ENCODE measurements around the gene MYH11. TPM values are rescaled to one million over a fixed set of nuclear protein-coding genes. Genes with fewer than 3 reads are reported as not detected.

Gene MYH11
- total and polyA plus RNA-seq, 2 of the 13 experiments (the other 11 are each of a cell fraction or from before 2014, with no cell fraction given): not detected

- H3K9me3 ChIP-seq (ENCODE audit: low read length): no peaks in the 10 kb centered on the region
- ChIA-PET POLR2A (interaction anchor here (1.0 to 5.2 kb wide), 3 partner anchors 10 to 17 kb away, joined by 4 to 36 read pairs (median 12); partner anchors contain the start of gene MARF1), CTCF (ENCODE audit: low intra/inter-chr PET ratio, low total read pairs) (no interaction called here)
- FAIRE-seq (peak; percentile 72), ATAC-seq (peak; percentile 58), DNase-seq (ENCODE audit: low spot score) (peak; percentile 50)
- H3K4me3 ChIP-seq (replicated peaks in 1 of 3; ENCODE audit: insufficient read depth in 1 of 3, low read depth in 2 of 3, low read length in 3 of 3): no peak overlapping the region
- peaks cover 18 to 25% of the 10 kb centered on the region in 2 experiments; a peak in 4 of 5 replicates for H3K36me3 ChIP-seq (replicated peaks in 1 of 2; ENCODE audit: control insufficient read depth in 1 of 2, insufficient read depth in 2 of 2, low read length in 2 of 2)
- H3K79me2 ChIP-seq (ENCODE audit: insufficient read depth, low read length): peaks cover 63% of the 10 kb centered on the region
- BruUV-seq (replicated peaks): no TSS peak
- peaks cover 21% of the 10 kb centered on the region for H3K4me1 ChIP-seq (ENCODE audit: insufficient read depth, low read length)
- intact Hi-C loops (cut with micrococcal nuclease; ENCODE audit: unreplicated experiment): no loop called here
- no peak overlapping the region for H2AFZ ChIP-seq (ENCODE audit: low read length)
- H3K27me3 ChIP-seq (ENCODE audit: control insufficient read depth in 1 of 2, insufficient read depth in 2 of 2, low read length in 2 of 2): no peaks in the 10 kb centered on the region
- no peak overlapping the region for H3K9ac ChIP-seq (ENCODE audit: insufficient read depth, low read depth, low read length)
- in situ Hi-C loops (cut with HindIII; ENCODE audit: extremely low pct_ligation_motif_present, low pct_unique_long_range_greater_than_20kb): no loop called here
- peak overlapping the region; percentile 15 for H3K27ac ChIP-seq (ENCODE audit: extremely low read length, insufficient read depth, low read length)
- H3K4me2 ChIP-seq (ENCODE audit: low read depth, low read length): no peak overlapping the region
- peaks cover 11% of the 10 kb centered on the region; the same call in 1 of the 2 replicates for H4K20me1 ChIP-seq (ENCODE audit: insufficient read depth, low read length)
- WGBS (ENCODE audit: low lambda C conversion rate): 81% methylated on average over 5 of the region's 5 CpGs
- TF ChIP-seq HNF4G (IDR thresholded peaks at IDR 0.05; ENCODE audit: borderline replicate concordance, low read depth, low read length) (peak; percentile 48; the same call in 1 of the 2 replicates), HNF4G (CRISPR knock-in tag; IDR thresholded peaks at IDR 0.05; ENCODE audit: borderline replicate concordance, low read depth) (no peak), SALL1 (CRISPR knock-in tag; IDR thresholded peaks at IDR 0.05) (peak; percentile 44; the same call in 1 of the 2 replicates), KLF6 (CRISPR knock-in tag; IDR thresholded peaks at IDR 0.05) (0 out of 2 replicates have a peak, but pooled peaks have one; percentile 33), ZFP82 (CRISPR knock-in tag; IDR thresholded peaks at IDR 0.05; ENCODE audit: borderline replicate concordance) (no peak), CEBPG (CRISPR knock-in tag; IDR thresholded peaks at IDR 0.05) (peak; percentile 42; the same call in 1 of the 2 replicates), ZNF850 (CRISPR knock-in tag; conservative IDR thresholded peaks at IDR 0.05) (no peak), ELF3 (CRISPR knock-in tag; IDR thresholded peaks at IDR 0.05) (no peak), CSRNP2 (CRISPR knock-in tag; conservative IDR thresholded peaks at IDR 0.05; ENCODE audit: low read depth) (no peak), HNF4A (CRISPR knock-in tag; IDR thresholded peaks at IDR 0.05) (peak; percentile 62; the same call in 1 of the 2 replicates), ZNF547 (CRISPR knock-in tag; IDR thresholded peaks at IDR 0.05) (0 out of 2 replicates have a peak, but pooled peaks have one; percentile 51), ZMYM4 (CRISPR knock-in tag; IDR thresholded peaks at IDR 0.05) (0 out of 2 replicates have a peak, but pooled peaks have one; percentile 25), SOX6 (IDR thresholded peaks at IDR 0.05) (no peak), SOX6 (CRISPR knock-in tag; IDR thresholded peaks at IDR 0.05) (0 out of 2 replicates have a peak, but pooled peaks have one; percentile 19), ETV5 (CRISPR knock-in tag; IDR thresholded peaks at IDR 0.05; ENCODE audit: borderline replicate concordance) (peak; percentile 31; the same call in 1 of the 2 replicates), ZNF788 (CRISPR knock-in tag; IDR thresholded peaks at IDR 0.05; ENCODE audit: borderline replicate concordance) (no peak), HDAC2 (CRISPR knock-in tag; IDR thresholded peaks at IDR 0.05) (peak; percentile 25; the same call in 1 of the 2 replicates), ATF7-NPFF (CRISPR knock-in tag; IDR thresholded peaks at IDR 0.05; ENCODE audit: low read depth) (no peak)
- TF ChIP-seq, protein P1, sequence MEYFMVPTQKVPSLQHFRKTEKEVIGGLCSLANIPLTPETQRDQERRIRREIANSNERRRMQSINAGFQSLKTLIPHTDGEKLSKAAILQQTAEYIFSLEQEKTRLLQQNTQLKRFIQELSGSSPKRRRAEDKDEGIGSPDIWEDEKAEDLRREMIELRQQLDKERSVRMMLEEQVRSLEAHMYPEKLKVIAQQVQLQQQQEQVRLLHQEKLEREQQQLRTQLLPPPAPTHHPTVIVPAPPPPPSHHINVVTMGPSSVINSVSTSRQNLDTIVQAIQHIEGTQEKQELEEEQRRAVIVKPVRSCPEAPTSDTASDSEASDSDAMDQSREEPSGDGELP (IDR thresholded peaks at IDR 0.05; ENCODE audit: borderline replicate concordance, low read depth): peak; percentile 81; the same call in 1 of the 2 replicates
- TF ChIP-seq, protein P2, sequence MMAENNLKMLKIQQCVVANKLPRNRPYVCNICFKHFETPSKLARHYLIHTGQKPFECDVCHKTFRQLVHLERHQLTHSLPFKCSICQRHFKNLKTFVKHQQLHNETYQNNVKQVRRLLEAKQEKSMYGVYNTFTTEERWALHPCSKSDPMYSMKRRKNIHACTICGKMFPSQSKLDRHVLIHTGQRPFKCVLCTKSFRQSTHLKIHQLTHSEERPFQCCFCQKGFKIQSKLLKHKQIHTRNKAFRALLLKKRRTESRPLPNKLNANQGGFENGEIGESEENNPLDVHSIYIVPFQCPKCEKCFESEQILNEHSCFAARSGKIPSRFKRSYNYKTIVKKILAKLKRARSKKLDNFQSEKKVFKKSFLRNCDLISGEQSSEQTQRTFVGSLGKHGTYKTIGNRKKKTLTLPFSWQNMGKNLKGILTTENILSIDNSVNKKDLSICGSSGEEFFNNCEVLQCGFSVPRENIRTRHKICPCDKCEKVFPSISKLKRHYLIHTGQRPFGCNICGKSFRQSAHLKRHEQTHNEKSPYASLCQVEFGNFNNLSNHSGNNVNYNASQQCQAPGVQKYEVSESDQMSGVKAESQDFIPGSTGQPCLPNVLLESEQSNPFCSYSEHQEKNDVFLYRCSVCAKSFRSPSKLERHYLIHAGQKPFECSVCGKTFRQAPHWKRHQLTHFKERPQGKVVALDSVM (CRISPR knock-in tag; IDR thresholded peaks at IDR 0.05): peak; percentile 98
Measured at GRCh38 chr16:15660203-15660601, 196.6 kb downstream of the MYH11 start.

Data from HepG2 (cell line).